ENCODE measurements around the gene SCAMP4. TPM values are rescaled to one million over a fixed set of nuclear protein-coding genes. Genes with fewer than 3 reads are reported as not detected.

SCAMP4 gene
- total RNA-seq, 1 experiment from 2014 or later = 69.8 TPM

GRCh38 chr19:1882786-1883692 is 22.2 kb upstream of the SCAMP4 start:
- no peaks in the 10 kb centered on the region for H3F3A ChIP-seq (ENCODE audit: insufficient read depth, low read depth)
- H3K27ac ChIP-seq = no peak overlapping the region
- ChIA-PET CTCF (no interaction called here), POLR2A (ENCODE audit: unreplicated experiment) (no interaction called here)
- peaks cover 6% of the 10 kb centered on the region; the same call in 1 of the 2 replicates for H3K4me1 ChIP-seq (replicated peaks; ENCODE audit: insufficient read depth)
- no peaks in the 10 kb centered on the region for H3K9me2 ChIP-seq (ENCODE audit: insufficient read depth)
- TF ChIP-seq CTCF (conservative IDR thresholded peaks at IDR 0.05) (no peak), EZH2 (IDR thresholded peaks at IDR 0.05; ENCODE audit: low read depth) (no peak)
- DNase-seq = no peak
- no peaks in the 10 kb centered on the region for H3K27me3 ChIP-seq (ENCODE audit: insufficient read depth, low read depth)
- H2AFZ ChIP-seq = no peak overlapping the region
- no peak overlapping the region for H3K4me3 ChIP-seq
- peak overlapping the region; percentile 91 for H3K4me2 ChIP-seq
- peaks cover 31% of the 10 kb centered on the region for H3K79me2 ChIP-seq (ENCODE audit: low read depth)
- BruUV-seq (replicated peaks) = no TSS peak
- H4K20me1 ChIP-seq (ENCODE audit: insufficient read depth) = peaks cover 8% of the 10 kb centered on the region; the same call in 1 of the 2 replicates
- intact Hi-C loops (cut with micrococcal nuclease; ENCODE audit: unreplicated experiment) = no loop called here
- H3K9me3 ChIP-seq (ENCODE audit: insufficient read depth, low read depth) = no peaks in the 10 kb centered on the region
- H3K36me3 ChIP-seq (ENCODE audit: low read depth) = no peaks in the 10 kb centered on the region

GRCh38 chr19:1883784-1884183 is 21.4 kb upstream of the SCAMP4 start:
- H3K9me3 ChIP-seq (ENCODE audit: insufficient read depth, low read depth) = no peaks in the 10 kb centered on the region
- H3K79me2 ChIP-seq (ENCODE audit: low read depth) = peaks cover 31% of the 10 kb centered on the region
- H3K4me2 ChIP-seq = peak overlapping the region; percentile 91
- CTCF ChIA-PET = interaction anchor here (1.4 kb wide), 1 partner anchor 14 kb away, joined by 8 read pairs; no protein-coding TSS in a partner anchor
- H3K36me3 ChIP-seq (ENCODE audit: low read depth) = no peaks in the 10 kb centered on the region
- intact Hi-C loops (cut with micrococcal nuclease; ENCODE audit: unreplicated experiment) = no loop called here
- peak overlapping the region; percentile 73 for H3K4me3 ChIP-seq
- no peaks in the 10 kb centered on the region for H3K9me2 ChIP-seq (ENCODE audit: insufficient read depth)
- TF ChIP-seq CTCF (conservative IDR thresholded peaks at IDR 0.05) (no peak), EZH2 (IDR thresholded peaks at IDR 0.05; ENCODE audit: low read depth) (no peak)
- DNase-seq = no peak
- POLR2A ChIA-PET (ENCODE audit: unreplicated experiment) = no interaction called here
- no peak overlapping the region for H3K27ac ChIP-seq
- H3K27me3 ChIP-seq (ENCODE audit: insufficient read depth, low read depth) = no peaks in the 10 kb centered on the region
- no TSS peak for BruUV-seq (replicated peaks)
- peaks cover 8% of the 10 kb centered on the region; the same call in 1 of the 2 replicates for H4K20me1 ChIP-seq (ENCODE audit: insufficient read depth)
- H3K4me1 ChIP-seq (replicated peaks; ENCODE audit: insufficient read depth) = peaks cover 6% of the 10 kb centered on the region; the same call in 1 of the 2 replicates
- H2AFZ ChIP-seq = no peak overlapping the region
- H3F3A ChIP-seq (ENCODE audit: insufficient read depth, low read depth) = no peaks in the 10 kb centered on the region

- Histone ChIP-seq H3F3A (ENCODE audit: insufficient read depth, low read depth) (no peaks in the 10 kb centered on the region), H4K20me1 (ENCODE audit: insufficient read depth) (peaks cover 8% of the 10 kb centered on the region; the same call in 1 of the 2 replicates), H3K9me3 (ENCODE audit: insufficient read depth, low read depth) (no peaks in the 10 kb centered on the region), H3K27ac (no peak overlapping the region), H3K9me2 (ENCODE audit: insufficient read depth) (no peaks in the 10 kb centered on the region), H3K4me2 (peak overlapping the region; percentile 91), H3K36me3 (ENCODE audit: low read depth) (no peaks in the 10 kb centered on the region), H3K79me2 (ENCODE audit: low read depth) (peaks cover 31% of the 10 kb centered on the region), H3K27me3 (ENCODE audit: insufficient read depth, low read depth) (no peaks in the 10 kb centered on the region), H2AFZ (no peak overlapping the region), H3K4me1 (replicated peaks; ENCODE audit: insufficient read depth) (peaks cover 6% of the 10 kb centered on the region; the same call in 1 of the 2 replicates), H3K4me3 (peak overlapping the region; percentile 73)
- TF ChIP-seq CTCF (conservative IDR thresholded peaks at IDR 0.05) (no peak), EZH2 (IDR thresholded peaks at IDR 0.05; ENCODE audit: low read depth) (no peak)
- no TSS peak for BruUV-seq (replicated peaks)
- ChIA-PET CTCF (interaction anchor here (1.4 kb wide), 1 partner anchor 13 kb away, joined by 8 read pairs; no protein-coding TSS in a partner anchor), POLR2A (ENCODE audit: unreplicated experiment) (no interaction called here)
- intact Hi-C loops (cut with micrococcal nuclease; ENCODE audit: unreplicated experiment) = no loop called here
- peak in 1 of 2 experiments; percentile 22 for DNase-seq
These were observed 20.9 kb upstream of the SCAMP4 start for GRCh38 chr19:1884291-1884718.
